ENCODE measurements around the gene ACYP2. TPM values are rescaled to one million over a fixed set of nuclear protein-coding genes. Genes with fewer than 3 reads are reported as not detected.

ACYP2 gene
- total RNA-seq, 4 donors from 2014 or later: 8.4 to 14.0 (median 9.8) TPM

DNA sequence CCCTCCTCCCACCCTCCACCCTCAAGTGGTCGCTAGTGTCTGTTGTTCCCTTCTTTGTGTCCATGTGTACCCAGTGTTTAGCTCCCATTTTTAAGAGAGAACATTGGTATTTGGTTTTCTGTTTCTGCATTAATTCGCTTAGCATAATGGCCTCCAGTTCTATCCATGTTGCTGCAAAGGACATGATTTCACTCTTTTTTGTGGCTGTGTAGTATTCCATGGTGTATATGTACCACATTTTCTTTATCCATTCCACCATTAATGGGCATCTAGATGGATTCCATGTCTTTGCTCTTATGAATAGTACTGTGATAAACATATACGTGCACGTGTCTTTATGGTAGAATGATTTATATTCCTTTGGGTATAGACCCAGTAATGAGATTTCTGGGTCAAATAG is 97.7 kb downstream of the ACYP2 start:
- Histone ChIP-seq H3K9me3 (no peaks in the 10 kb centered on the region), H3K27ac (no peak overlapping the region), H3K4me1 (no peaks in the 10 kb centered on the region), H3K27me3 (no peaks in the 10 kb centered on the region), H3K36me3 (no peaks in the 10 kb centered on the region), H3K4me3 (no peak overlapping the region)
- TF ChIP-seq, protein P1, sequence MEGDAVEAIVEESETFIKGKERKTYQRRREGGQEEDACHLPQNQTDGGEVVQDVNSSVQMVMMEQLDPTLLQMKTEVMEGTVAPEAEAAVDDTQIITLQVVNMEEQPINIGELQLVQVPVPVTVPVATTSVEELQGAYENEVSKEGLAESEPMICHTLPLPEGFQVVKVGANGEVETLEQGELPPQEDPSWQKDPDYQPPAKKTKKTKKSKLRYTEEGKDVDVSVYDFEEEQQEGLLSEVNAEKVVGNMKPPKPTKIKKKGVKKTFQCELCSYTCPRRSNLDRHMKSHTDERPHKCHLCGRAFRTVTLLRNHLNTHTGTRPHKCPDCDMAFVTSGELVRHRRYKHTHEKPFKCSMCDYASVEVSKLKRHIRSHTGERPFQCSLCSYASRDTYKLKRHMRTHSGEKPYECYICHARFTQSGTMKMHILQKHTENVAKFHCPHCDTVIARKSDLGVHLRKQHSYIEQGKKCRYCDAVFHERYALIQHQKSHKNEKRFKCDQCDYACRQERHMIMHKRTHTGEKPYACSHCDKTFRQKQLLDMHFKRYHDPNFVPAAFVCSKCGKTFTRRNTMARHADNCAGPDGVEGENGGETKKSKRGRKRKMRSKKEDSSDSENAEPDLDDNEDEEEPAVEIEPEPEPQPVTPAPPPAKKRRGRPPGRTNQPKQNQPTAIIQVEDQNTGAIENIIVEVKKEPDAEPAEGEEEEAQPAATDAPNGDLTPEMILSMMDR (IDR thresholded peaks at IDR 0.05): no peak
- no peak for TF ChIP-seq POLR2A (IDR thresholded peaks at IDR 0.05)
- DNase-seq: no peak

DNA sequence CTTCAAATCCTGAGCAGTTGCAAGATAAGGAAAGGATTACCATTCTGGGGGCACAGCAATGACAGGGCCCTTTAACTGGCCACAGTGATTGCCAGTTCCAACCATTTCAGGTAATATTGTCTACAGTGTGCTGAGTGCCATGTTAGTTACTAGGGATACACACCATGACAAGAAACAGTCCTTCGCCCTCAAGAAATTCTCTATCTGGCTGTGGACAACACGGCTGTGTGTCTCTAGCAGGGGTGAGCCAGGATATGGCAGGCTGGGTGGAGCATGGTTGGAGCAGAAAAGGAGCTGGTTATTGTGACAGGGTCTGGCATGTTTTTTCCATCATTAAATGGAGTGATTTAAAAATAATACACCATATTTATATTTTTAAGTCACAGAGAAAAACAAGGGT is 109.6 kb downstream of the ACYP2 start:
- Histone ChIP-seq H3K4me1 (no peaks in the 10 kb centered on the region), H3K9me3 (no peaks in the 10 kb centered on the region), H3K4me3 (no peak overlapping the region), H3K27me3 (no peaks in the 10 kb centered on the region), H3K36me3 (no peaks in the 10 kb centered on the region), H3K27ac (no peak overlapping the region)
- no peak for DNase-seq
- TF ChIP-seq, protein P1 (IDR thresholded peaks at IDR 0.05): no peak
- no peak for TF ChIP-seq POLR2A (IDR thresholded peaks at IDR 0.05)

DNA sequence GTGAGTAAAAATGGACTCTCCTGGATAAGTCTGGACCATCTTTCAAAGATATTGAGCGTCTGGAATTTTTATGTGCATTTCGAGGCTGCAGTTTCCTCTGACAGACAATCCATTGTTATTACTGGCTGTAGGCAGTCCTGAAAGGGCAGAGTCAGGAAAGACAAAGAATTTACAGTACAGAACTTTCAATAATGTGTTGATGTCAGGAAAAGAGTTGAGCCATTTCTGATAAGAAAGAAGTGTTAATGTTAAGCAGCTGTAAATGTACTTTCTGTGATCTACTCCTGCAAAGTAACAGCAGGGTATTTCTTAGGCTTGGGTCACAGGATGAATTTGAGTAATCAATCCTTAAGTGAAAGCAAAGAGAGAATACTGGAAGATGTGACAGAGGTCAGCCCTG is 110.8 kb downstream of the ACYP2 start:
- no peak overlapping the region for H3K27ac ChIP-seq
- DNase-seq: no peak
- H3K27me3 ChIP-seq: no peaks in the 10 kb centered on the region
- no peaks in the 10 kb centered on the region for H3K4me1 ChIP-seq
- H3K36me3 ChIP-seq: no peaks in the 10 kb centered on the region
- H3K9me3 ChIP-seq: no peaks in the 10 kb centered on the region
- no peak overlapping the region for H3K4me3 ChIP-seq
- TF ChIP-seq POLR2A (IDR thresholded peaks at IDR 0.05): no peak
- TF ChIP-seq, protein P1 (IDR thresholded peaks at IDR 0.05): no peak

DNA sequence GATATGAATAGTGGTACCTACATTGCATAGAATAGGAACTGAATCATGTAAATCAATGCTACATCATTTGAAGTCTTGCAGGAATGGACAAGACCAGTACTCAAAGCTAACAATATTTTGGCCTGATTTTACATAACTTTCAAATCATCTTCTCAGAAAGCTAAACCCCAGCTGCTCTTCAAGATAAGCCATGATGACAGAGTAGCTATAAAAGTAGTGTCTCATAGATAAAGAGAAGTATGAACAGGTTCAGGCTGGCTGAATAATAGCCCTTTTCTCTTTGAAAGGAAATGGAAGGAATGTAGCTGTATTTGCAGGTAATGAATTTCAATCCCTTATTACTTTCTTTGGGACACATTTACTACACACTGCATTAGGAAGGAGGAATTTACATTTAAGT is 112.4 kb downstream of the ACYP2 start:
- TF ChIP-seq, protein P1 (IDR thresholded peaks at IDR 0.05): no peak
- no peak for TF ChIP-seq POLR2A (IDR thresholded peaks at IDR 0.05)
- Histone ChIP-seq H3K36me3 (no peaks in the 10 kb centered on the region), H3K4me1 (no peaks in the 10 kb centered on the region), H3K9me3 (no peaks in the 10 kb centered on the region), H3K27me3 (no peaks in the 10 kb centered on the region), H3K27ac (no peak overlapping the region), H3K4me3 (no peak overlapping the region)
- DNase-seq: no peak

DNA sequence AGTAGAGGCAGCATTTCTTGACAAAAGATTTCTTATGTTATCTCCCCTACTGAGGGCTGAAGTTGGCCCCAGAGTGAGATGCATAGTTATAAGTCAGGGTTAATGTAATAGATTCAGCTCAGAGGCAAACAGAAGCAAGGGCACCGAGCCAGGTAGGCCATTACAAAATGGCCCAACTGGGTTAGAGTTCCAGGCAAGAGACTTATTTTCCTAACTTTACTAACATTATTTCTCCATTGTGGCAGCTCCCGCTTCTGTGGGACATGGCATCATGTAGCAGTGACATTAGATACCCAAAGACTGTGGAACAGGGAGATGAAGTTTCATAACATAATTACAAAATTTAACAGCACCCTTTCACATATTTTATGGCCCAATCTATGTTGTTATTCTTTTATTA is 113.5 kb downstream of the ACYP2 start:
- H3K9me3 ChIP-seq: no peaks in the 10 kb centered on the region
- H3K36me3 ChIP-seq: no peaks in the 10 kb centered on the region
- no peaks in the 10 kb centered on the region for H3K4me1 ChIP-seq
- no peaks in the 10 kb centered on the region for H3K27me3 ChIP-seq
- TF ChIP-seq, protein P1 (IDR thresholded peaks at IDR 0.05): no peak
- no peak for TF ChIP-seq POLR2A (IDR thresholded peaks at IDR 0.05)
- no peak for DNase-seq
- no peak overlapping the region for H3K27ac ChIP-seq
- H3K4me3 ChIP-seq: no peak overlapping the region

Measured in Peyer's patch (tissue), 4 donors.